GM19025 (cell line): ENCODE data around the gene KAT6B.

Experiments used
- ATAC-seq: cut with Tn5 transposase; IDR thresholded peaks from one replicate; pipeline ENCODE4 v1.9.1; 2021; ENCODE audit warnings: mild to moderate bottlenecking, low read depth, moderate library complexity; ENCODE audit not compliant: unreplicated experiment

KAT6B gene

GRCh38 chr10:75081379-75081778 is 255.0 kb downstream of the KAT6B start:
- no peak for ATAC-seq
